NCI-H1105 treated with DMSO at 0.1 percent for 48 hours (cell line): Measurements from ENCODE around the gene SDK1.
"Not testable (repeated sequence)": the region's sequence is repeated elsewhere in the genome, so short reads cannot be mapped to it uniquely, and the experiment has no call there.

ENCODE experiments used
- DNase-seq: peaks from one replicate; lab custom pipeline; 2025; lab: John Stamatoyannopoulos, UW

SDK1 gene

DNA sequence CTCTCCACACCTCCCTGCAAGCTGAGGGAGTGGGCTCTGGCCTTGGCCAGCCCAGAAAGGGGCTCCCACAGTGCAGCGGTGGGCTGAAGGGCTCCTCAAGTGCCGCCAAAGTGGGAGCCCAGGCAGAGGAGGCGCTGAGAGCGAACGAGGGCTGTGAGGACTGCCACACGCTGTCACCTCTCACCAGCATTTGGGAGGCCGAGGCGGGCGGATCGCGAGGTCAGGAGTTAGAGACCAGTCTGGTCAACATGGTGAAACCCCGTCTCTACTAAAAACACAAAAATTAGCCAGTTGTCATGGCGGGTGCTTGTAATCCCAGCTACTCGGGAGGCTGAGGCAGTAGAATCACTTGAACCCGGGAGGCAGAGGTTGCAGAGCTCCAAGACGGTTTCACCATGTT lies 1013.3 kb downstream of the SDK1 start:
- not testable (repeated sequence) for DNase-seq
